Measurements from ENCODE around the gene CTXND2.
"Not testable (repeated sequence)": the region's sequence is repeated elsewhere in the genome, so short reads cannot be mapped to it uniquely, and the experiment has no call there.

Gene CTXND2

GRCh38 chr1:150875197-150876118 lies 11.5 kb upstream of the CTXND2 start:
- no peak for TF ChIP-seq CTCF (conservative IDR thresholded peaks at IDR 0.05; ENCODE audit: low read depth, low read length)
- peaks cover 43% of the 10 kb centered on the region for H3K79me2 ChIP-seq (ENCODE audit: insufficient read depth, low read depth)
- peak overlapping the region; percentile 99 for H3K4me3 ChIP-seq (IDR thresholded peaks at IDR 0.05; ENCODE audit: insufficient read depth, low read depth, low read length)
- peak overlapping the region; percentile 84 for H3K4me2 ChIP-seq
- no peaks in the 10 kb centered on the region for H3K27me3 ChIP-seq (ENCODE audit: insufficient read depth, low read depth)
- no peaks in the 10 kb centered on the region for H3K36me3 ChIP-seq (ENCODE audit: insufficient read depth)
- peaks cover 29% of the 10 kb centered on the region for H3K4me1 ChIP-seq (ENCODE audit: low read depth, poor library complexity, severe bottlenecking)
- peak overlapping the region; percentile 50 for H3K27ac ChIP-seq
- peak overlapping the region; percentile 61 for H3K9ac ChIP-seq
- peak overlapping the region; percentile 77 for H2AFZ ChIP-seq (ENCODE audit: low read depth)
- H4K20me1 ChIP-seq (ENCODE audit: insufficient read depth), result no peaks in the 10 kb centered on the region; the same call in 1 of the 2 replicates

GRCh38 chr1:150876119-150876454 lies 10.8 kb upstream of the CTXND2 start:
- peaks cover 29% of the 10 kb centered on the region for H3K4me1 ChIP-seq (ENCODE audit: low read depth, poor library complexity, severe bottlenecking)
- no peaks in the 10 kb centered on the region; the same call in 1 of the 2 replicates for H4K20me1 ChIP-seq (ENCODE audit: insufficient read depth)
- TF ChIP-seq CTCF (conservative IDR thresholded peaks at IDR 0.05; ENCODE audit: low read depth, low read length), result no peak
- peak overlapping the region; percentile 61 for H3K9ac ChIP-seq
- peaks cover 39% of the 10 kb centered on the region for H3K79me2 ChIP-seq (ENCODE audit: insufficient read depth, low read depth)
- peak overlapping the region; percentile 99 for H3K4me3 ChIP-seq (IDR thresholded peaks at IDR 0.05; ENCODE audit: insufficient read depth, low read depth, low read length)
- peak overlapping the region; percentile 84 for H3K4me2 ChIP-seq
- no peaks in the 10 kb centered on the region for H3K36me3 ChIP-seq (ENCODE audit: insufficient read depth)
- H3K27ac ChIP-seq, result peak overlapping the region; percentile 50
- peak overlapping the region; percentile 77 for H2AFZ ChIP-seq (ENCODE audit: low read depth)
- H3K27me3 ChIP-seq (ENCODE audit: insufficient read depth, low read depth), result no peaks in the 10 kb centered on the region

- H3K36me3 ChIP-seq (ENCODE audit: insufficient read depth); H3K4me3 ChIP-seq (IDR thresholded peaks at IDR 0.05; ENCODE audit: insufficient read depth, low read depth, low read length); H3K9ac ChIP-seq; H3K27me3 ChIP-seq (ENCODE audit: insufficient read depth, low read depth); H3K27ac ChIP-seq; H4K20me1 ChIP-seq (ENCODE audit: insufficient read depth); H2AFZ ChIP-seq (ENCODE audit: low read depth); H3K4me2 ChIP-seq: not testable (repeated sequence)
- peaks cover 19% of the 10 kb centered on the region for H3K79me2 ChIP-seq (ENCODE audit: insufficient read depth, low read depth)
- peaks cover 38% of the 10 kb centered on the region for H3K4me1 ChIP-seq (ENCODE audit: low read depth, poor library complexity, severe bottlenecking)
These were observed 8.0 kb upstream of the CTXND2 start for GRCh38 chr1:150878931-150879330.

GRCh38 chr1:150881331-150882070 lies 5.4 kb upstream of the CTXND2 start:
- no peak overlapping the region for H3K4me2 ChIP-seq
- no peak for TF ChIP-seq CTCF (conservative IDR thresholded peaks at IDR 0.05; ENCODE audit: low read depth, low read length)
- H3K36me3 ChIP-seq (ENCODE audit: insufficient read depth), result no peaks in the 10 kb centered on the region
- no peak overlapping the region for H3K9ac ChIP-seq
- H3K27me3 ChIP-seq (ENCODE audit: insufficient read depth, low read depth), result no peaks in the 10 kb centered on the region
- H4K20me1 ChIP-seq (ENCODE audit: insufficient read depth), result no peaks in the 10 kb centered on the region
- H3K4me3 ChIP-seq (IDR thresholded peaks at IDR 0.05; ENCODE audit: insufficient read depth, low read depth, low read length), result no peak overlapping the region
- H3K27ac ChIP-seq, result no peak overlapping the region
- no peaks in the 10 kb centered on the region for H3K79me2 ChIP-seq (ENCODE audit: insufficient read depth, low read depth)
- peaks cover 22% of the 10 kb centered on the region for H3K4me1 ChIP-seq (ENCODE audit: low read depth, poor library complexity, severe bottlenecking)
- H2AFZ ChIP-seq (ENCODE audit: low read depth), result no peak overlapping the region

- not testable (repeated sequence) for H3K27ac ChIP-seq; H3K4me3 ChIP-seq (IDR thresholded peaks at IDR 0.05; ENCODE audit: insufficient read depth, low read depth, low read length); H4K20me1 ChIP-seq (ENCODE audit: insufficient read depth); H3K36me3 ChIP-seq (ENCODE audit: insufficient read depth); H3K27me3 ChIP-seq (ENCODE audit: insufficient read depth, low read depth); H3K79me2 ChIP-seq (ENCODE audit: insufficient read depth, low read depth); H3K9ac ChIP-seq
- H3K4me1 ChIP-seq (ENCODE audit: low read depth, poor library complexity, severe bottlenecking), result peaks cover 15% of the 10 kb centered on the region
- H3K4me2 ChIP-seq, result peak overlapping the region; percentile 1; the same call in 1 of the 2 replicates
- peak overlapping the region; percentile 3; the same call in 1 of the 2 replicates for H2AFZ ChIP-seq (ENCODE audit: low read depth)
These were observed 3.8 kb upstream of the CTXND2 start for GRCh38 chr1:150883121-150883520.
